HG02840 (cell line): Measurements from ENCODE around the gene MRPL45.
"Not testable (repeated sequence)": the region's sequence is repeated elsewhere in the genome, so short reads cannot be mapped to it uniquely, and the experiment has no call there.

Experiments
- ATAC-seq: cut with Tn5 transposase; IDR thresholded peaks from one replicate; pipeline ENCODE4 v1.9.1; 2021; ENCODE audit warnings: mild to moderate bottlenecking, moderate library complexity, moderate number of reproducible peaks; ENCODE audit not compliant: unreplicated experiment, low FRiP score

The MRPL45 gene

GRCh38 chr17:38296834-38297517, at the start of gene MRPL45:
Gene MRPL45 (plus strand): TSS chr17:38297168. CDS start chr17:38297184, 16 bp downstream.
- peak; percentile 93 for ATAC-seq

- ATAC-seq: not testable (repeated sequence)
These were observed 43.8 kb upstream of the MRPL45 start for GRCh38 chr17:38253191-38253590.

- ATAC-seq: not testable (repeated sequence)
These were observed 42.6 kb upstream of the MRPL45 start for GRCh38 chr17:38254357-38254756.

- ATAC-seq: peak; percentile 80
These were observed 39.9 kb upstream of the MRPL45 start for GRCh38 chr17:38257013-38257621.

GRCh38 chr17:38265974-38266506, 30.9 kb upstream of the MRPL45 start:
- not testable (repeated sequence) for ATAC-seq

GRCh38 chr17:38266571-38266970, 30.4 kb upstream of the MRPL45 start:
- ATAC-seq: not testable (repeated sequence)

- ATAC-seq: not testable (repeated sequence)
These were observed 28.8 kb upstream of the MRPL45 start for GRCh38 chr17:38268138-38268537.

- ATAC-seq: not testable (repeated sequence)
These were observed 27.9 kb upstream of the MRPL45 start for GRCh38 chr17:38269045-38269444.

- ATAC-seq: not testable (repeated sequence)
These were observed 27.4 kb upstream of the MRPL45 start for GRCh38 chr17:38269552-38269951.

GRCh38 chr17:38285994-38286393, 11.0 kb upstream of the MRPL45 start:
- ATAC-seq: not testable (repeated sequence)

GRCh38 chr17:38286501-38287091, 10.4 kb upstream of the MRPL45 start:
- ATAC-seq: not testable (repeated sequence)

GRCh38 chr17:38288217-38288827, 8.6 kb upstream of the MRPL45 start:
- not testable (repeated sequence) for ATAC-seq

- not testable (repeated sequence) for ATAC-seq
These were observed 7.2 kb upstream of the MRPL45 start for GRCh38 chr17:38289760-38290159.

GRCh38 chr17:38295602-38296365, 1.2 kb upstream of the MRPL45 start:
- not testable (repeated sequence) for ATAC-seq

- no peak for ATAC-seq
These were observed 18.5 kb downstream of the MRPL45 start for GRCh38 chr17:38315497-38315896.

- ATAC-seq: no peak
These were observed 20.1 kb downstream of the MRPL45 start for GRCh38 chr17:38317081-38317480.

- ATAC-seq: no peak
These were observed 23.5 kb downstream of the MRPL45 start for GRCh38 chr17:38320482-38320881.

GRCh38 chr17:38322156-38322779, 25.3 kb downstream of the MRPL45 start:
- ATAC-seq: no peak

GRCh38 chr17:38322897-38323296, 25.9 kb downstream of the MRPL45 start:
- ATAC-seq: no peak
